ENCODE measurements around the gene TINAG.

TINAG gene, protein sequence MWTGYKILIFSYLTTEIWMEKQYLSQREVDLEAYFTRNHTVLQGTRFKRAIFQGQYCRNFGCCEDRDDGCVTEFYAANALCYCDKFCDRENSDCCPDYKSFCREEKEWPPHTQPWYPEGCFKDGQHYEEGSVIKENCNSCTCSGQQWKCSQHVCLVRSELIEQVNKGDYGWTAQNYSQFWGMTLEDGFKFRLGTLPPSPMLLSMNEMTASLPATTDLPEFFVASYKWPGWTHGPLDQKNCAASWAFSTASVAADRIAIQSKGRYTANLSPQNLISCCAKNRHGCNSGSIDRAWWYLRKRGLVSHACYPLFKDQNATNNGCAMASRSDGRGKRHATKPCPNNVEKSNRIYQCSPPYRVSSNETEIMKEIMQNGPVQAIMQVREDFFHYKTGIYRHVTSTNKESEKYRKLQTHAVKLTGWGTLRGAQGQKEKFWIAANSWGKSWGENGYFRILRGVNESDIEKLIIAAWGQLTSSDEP

DNA sequence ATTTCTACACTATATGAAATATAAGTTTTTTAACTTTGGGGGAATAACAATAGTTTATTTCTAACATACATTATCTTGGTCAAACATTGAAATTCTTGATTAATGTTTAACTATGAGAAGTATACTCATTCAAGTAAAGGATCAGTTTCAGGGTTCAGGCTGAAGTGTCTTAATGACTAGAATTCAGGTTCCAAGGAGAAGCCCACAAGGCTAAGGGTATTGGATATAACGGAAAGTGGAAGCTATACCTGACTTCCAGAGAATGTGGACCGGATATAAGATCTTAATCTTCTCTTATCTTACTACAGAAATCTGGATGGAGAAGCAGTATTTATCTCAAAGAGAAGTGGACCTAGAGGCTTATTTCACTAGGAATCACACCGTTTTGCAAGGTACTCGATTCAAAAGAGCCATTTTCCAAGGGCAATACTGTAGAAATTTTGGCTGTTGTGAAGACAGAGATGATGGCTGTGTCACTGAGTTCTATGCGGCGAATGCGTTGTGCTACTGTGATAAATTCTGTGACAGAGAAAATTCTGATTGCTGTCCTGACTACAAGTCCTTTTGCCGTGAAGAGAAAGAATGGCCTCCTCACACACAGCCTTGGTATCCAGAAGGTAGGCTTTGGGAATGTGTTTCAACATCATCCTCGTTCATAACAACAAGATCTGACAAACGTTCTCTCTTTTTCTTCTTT is at the start of gene TINAG:
TINAG (plus strand) TSS at position 153 of the 697 bp plus-strand sequence; CDS start at position 263, 110 bp downstream.
- DNase-seq: no peak

DNA sequence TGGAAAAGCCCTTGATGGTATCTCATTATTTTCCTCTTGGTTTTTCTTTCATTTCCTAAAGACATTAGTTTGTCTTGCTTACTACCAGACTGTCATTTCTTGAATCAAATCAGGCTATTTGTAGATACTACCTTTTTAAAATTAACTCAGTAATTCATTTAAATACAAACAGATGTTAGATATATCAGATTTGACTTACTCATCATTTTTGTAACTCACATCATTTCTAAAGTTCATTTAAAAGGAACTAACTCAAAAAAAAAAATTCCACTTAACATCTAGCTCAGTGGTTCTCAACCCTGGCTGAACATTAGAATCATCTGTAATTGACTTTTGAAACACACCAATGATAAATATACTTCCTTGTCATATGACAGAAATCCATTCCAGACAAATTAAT is 48.2 kb upstream of the TINAG start:
- DNase-seq: no peak

DNA sequence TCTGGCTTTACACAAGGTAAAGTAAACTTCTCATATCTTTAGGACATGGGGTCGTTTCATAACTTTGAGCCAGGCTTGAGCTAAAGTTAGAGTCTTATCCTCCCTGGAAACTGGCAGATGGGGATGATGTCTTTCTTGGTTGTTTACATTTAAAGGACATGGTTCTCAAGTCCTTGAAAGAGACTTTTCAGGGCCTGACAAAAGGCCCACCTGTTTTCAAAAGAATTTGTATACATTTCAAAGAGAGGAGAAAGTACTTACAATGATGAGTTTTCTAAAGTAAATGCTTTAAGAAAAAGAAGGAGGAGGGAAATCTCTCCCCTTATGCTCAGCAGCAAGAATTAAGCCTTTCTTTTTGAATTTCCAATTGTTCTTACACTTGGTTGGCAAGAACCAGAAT is 45.7 kb upstream of the TINAG start:
- no peak for DNase-seq

DNA sequence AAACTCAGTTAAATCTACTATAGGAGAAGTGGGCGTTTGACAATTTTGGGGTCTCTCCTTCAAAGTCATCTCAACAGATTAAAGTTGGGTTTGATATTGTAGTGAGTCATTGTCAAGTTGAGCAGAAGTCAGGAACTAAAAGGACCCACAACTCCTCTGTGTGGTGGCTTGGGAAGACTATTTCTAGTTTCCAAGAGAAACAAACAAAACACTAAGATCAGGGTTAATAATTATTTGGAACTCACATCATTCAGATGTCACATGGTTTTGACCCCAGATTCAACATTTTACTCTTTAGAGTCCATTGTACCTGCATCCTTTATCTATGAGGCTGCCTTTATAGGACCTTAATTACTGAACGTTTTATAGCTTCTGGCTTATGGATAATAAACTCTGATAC is 45.3 kb upstream of the TINAG start:
- DNase-seq: no peak

DNA sequence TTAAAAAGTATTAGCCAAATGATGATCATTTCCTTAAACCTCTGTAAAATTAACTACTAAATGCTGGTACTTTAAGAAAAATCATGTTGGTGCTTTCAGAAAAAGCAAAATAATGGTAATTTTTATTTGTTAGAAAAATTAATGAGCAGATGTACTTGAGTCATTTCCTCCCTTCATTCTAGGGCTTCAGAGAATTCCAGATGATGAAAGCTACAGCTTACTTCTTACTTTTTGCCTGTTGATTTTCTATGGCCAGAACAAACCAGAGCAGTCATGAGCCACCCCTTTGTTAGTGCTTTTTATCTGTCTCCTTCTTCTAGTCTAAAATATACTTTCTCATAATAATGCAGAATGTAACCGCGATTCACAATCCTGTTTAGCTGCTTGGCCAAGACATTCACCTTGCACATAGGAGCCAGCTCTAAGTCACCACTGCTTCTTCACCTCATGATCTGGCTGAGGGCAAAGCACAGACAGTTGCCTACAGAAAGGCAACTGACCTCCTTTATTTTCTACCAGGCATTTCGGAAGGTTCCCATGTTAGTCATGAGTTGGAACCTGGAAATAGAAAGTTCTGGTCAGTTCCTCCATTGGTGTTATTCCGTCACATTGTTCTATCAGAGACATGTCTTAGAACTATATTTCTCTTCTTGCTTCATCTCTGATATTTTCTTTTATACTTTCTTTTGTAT is 43.5 kb upstream of the TINAG start:
- no peak for DNase-seq

DNA sequence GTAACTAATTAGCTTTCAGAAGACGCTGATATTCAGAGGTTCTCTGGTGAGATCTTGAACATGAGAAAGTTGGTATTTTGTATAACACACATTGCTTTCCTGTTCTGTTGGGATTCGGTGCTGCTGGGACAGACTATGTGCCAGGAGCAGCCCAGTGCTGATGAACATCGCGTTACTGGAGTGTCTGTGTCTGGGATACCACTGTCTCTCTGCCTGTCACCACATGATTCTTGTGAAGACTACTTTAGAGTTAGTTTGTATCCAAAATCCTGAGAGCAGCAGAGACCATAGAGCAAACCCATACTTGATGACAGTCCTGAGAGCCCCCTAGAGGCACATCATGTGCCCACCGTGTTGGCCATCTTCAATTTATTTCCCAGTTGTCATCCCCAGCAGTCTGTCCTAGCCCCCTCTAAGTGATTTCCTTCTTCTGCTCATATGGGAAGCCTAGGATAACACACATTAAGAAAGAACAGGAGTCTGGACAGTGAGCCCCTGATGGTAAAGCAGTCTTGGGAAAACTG is 41.8 kb upstream of the TINAG start:
- DNase-seq: no peak

DNA sequence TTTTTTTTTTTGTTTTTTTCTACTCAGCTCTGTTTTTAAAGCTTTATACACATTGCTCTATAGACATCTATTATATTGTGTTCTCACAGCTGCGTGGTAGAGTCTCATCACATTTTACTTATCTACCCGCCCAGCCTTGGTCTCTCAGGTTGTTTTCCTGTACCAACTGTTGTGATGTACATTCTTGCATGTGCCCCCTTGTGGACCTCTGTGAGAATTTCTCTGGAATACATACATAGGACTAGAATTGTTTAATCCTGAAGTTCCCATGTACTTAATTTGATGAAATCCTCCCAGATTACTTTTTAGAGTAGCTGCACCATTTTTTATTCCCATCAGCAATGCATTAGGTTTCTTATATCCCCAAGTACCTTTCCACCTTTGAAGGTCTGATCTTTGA is 40.4 kb upstream of the TINAG start:
- no peak for DNase-seq

DNA sequence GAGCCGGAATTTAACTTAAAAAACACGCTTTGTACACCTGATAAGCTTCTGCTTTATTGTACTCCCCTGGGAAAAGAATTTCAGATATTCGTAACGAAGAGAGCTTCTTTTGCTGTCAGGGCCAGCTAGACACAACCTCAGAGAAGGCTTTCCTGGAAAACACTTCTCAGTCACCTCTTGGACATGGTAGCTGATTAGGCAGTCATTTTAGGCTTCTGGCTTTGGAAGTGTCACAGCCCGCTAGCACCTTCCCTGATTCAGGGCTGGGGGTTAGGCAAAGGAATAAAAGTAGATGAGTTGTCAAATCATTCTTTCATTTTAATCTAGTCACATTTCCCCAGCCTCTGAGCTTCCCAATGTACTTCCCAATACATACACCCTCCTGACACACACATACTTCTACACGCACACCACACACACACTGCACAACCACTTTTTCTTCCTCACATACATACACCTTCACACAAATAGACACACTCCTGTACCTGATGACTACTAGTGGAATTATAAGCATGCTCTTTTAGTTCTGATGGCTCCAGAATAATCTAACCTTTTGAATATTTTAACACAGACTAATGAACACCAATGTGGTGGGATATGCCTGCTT is 34.9 kb upstream of the TINAG start:
- no peak for DNase-seq

DNA sequence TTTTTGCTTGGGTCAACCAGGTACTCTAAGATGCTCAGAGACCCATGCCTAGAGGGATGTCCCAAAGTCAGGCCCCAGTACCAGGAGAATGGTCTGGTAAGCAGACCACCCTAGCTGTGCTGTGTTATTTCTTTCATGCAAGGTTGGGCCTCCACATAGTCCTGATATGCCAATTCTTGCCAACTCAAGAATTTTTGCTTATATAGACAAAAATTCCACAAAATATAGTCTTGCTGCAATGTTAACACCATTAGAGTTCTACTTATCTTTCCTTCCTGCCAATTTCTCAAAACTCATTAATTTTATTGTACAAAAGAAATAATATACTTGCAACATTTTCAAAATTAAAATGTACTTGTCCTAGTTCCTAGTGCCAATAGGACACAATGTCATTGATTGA is 33.9 kb upstream of the TINAG start:
- DNase-seq: no peak

DNA sequence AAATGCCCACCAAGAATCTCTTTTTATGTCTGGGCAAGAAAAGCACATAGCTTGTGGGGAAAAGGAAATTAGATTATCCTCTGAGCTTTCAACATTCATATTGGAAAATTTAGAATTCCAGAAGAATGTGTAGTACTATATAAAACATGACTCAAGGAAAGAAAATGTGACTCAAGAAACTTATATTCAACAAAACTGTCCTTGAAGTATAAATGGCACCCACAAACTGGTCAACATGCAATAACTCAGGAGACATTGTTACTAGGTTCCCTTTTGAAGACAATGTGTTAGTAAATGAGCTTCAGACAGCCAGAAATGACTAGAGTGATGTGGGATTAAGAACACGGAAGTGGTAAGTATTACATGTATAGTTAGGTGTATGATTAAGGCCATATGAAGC is 26.1 kb upstream of the TINAG start:
- no peak for DNase-seq

DNA sequence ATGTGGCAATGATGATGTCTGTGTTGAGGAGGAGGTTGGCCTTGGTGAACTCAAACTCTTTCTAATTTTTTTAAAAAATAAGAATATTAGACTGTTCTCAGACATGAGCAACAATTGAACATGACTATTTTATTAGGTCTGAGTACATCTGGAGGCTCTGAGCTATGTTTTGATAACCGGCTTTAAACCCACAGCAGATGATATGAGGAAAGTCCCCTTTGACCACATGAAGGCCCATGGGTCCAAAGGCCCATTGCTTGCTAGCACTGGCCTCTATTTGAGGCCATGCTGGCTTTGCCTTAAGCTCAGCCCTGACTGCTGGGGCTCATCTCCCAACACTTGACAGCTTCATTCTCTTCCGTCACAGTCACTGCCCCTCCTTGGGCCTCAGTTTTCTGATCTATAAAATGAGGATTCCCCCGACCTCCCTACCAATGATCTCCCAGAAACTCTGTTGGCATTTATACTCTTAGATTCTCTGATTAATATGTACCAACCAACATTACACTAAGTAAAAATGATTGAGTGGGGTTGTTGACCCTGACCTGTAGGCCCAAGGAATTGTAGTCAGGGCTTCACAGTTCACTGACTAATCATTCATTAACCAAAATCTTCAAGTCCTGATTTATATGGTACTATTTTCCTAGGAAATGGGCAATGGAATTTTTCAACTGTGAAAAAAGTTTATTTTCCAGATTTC is 23.9 kb upstream of the TINAG start:
- DNase-seq: no peak

DNA sequence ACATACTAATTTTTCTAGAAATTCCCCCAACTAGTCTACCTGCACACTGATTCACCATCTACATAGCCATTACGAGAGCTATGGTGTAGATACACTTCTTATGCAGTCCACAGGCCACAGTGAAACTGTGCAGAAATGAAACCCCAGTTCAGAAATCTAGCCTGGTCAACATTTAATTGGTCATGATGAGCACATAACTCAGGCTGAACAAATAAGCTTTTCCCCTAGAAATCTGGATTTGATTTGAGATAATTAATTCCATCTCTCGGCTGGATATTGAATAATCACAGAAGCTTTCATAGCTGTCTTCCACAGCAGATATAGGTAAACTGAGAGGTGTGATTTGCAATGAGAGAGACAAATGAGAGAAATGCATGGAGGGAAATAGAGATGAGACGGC is 22.6 kb upstream of the TINAG start:
- DNase-seq: no peak

DNA sequence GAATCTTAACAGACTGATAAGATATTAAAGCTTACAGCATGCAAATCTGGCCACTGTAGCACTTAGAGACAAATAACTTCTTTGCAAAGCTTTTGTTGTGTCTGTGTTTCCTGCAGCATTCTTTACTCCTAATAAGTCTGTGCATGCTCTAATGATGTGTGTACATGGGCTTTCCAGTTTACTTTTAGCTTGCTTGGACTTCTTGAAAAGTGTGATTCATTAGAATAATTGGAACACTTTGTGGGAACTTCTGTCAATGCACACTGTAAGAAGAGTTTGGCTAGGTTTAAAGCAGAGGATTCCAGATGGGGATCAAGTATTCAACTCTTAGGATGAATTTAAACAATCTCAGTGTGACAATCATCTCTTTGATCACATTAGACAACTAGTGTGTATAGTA is 22.1 kb upstream of the TINAG start:
- no peak for DNase-seq

DNA sequence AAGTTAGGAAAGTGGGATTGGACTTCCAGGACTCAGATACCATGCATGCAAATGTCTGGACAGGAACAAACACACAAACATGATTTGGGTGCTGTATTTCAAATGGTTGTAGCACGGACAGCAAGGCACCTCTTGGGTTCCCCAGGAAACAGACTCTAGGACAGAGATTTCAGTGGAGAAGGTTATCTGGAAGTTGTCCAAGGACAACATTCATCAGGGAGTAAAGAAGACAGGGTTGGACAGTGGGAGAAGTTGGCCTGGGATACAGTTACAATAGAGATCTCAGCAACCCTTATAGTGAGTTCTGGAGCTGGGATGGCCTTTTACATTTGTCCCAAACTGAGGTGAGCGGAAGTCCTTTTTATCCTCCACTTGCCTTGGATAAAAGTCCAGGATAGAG is 19.8 kb upstream of the TINAG start:
- no peak for DNase-seq

DNA sequence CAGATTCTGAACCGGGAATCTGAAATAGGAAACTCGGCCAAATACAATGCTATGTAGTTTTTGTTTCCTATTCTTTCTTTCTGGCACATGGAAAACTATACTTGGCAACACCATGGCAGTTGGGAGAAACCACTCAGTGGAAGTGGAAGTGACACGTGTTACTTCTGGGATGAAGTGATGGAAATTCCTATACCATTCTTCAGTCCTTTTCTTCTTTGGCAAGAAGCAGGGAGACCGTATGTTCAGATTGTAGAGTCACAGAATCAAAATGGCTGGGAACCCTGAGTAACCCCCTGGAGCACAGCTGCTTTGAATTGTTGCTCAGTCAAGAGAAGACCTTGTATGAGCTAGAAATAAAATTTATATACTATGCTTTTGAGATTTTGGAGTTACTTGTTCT is 18.8 kb upstream of the TINAG start:
- no peak for DNase-seq

DNA sequence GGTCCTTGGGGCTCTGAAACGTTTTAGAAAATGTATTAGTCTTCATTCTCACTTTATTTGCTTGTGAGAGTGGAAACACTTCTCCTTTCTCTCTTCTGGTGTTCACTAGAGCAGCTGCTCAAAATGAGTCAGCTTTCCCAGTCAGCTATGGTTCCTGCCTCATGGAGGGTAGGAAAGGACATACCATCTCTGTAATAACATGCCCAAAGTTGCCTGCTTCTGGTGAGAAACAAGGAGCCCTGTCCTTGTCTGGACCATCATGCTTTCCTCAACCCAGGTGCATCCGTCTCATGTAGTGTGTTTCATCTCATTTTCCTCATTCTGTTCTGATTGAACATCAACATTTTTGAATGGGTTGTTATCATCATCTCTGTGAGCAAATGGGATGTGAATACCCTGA is 17.1 kb upstream of the TINAG start:
- DNase-seq: no peak

DNA sequence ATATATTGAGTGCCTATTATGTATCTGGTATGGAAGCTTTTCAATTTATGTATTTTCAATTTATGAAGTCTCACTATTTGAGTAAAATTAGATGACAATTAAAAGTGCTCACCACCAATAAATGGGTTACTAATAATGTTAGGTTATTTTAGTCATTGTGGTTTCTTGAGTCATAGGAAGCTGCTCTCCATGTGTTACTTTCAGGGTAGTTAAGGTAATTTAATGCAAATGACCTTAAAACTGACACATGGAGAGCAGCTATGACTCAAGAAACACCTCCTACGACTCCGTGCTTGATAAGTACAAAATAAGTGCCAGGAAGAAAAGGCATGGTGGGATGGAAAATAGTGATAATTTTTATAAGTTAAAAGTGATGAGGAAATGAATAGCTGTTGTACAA is 16.5 kb upstream of the TINAG start:
- no peak for DNase-seq

DNA sequence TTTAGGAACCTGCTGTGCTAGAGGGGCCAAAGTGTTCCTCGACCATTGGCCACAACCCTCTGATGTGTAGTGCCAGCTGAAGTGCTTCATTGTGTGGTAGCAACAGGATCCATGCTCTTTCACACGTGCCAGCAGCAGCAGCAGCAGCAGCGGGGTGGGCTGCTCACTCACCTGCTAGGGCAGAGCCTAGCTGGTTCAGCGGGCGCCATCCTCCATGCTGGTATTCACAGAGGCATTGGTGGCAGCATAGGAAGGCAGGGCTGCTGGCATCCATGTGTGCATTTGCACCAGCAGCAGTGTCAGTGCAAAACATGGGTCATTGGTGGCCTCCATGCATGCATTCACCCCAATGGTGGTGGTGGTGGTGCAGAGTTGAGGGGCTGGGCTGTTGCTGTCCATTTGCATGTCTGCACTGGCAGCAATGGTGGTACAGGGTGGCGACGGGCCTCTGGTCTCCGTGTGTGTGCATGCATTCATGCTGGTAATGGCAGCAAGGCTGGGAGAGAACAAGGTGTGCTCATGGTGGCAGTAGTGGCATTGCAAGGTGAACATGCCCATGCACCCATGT is 13.2 kb upstream of the TINAG start:
- DNase-seq: no peak

DNA sequence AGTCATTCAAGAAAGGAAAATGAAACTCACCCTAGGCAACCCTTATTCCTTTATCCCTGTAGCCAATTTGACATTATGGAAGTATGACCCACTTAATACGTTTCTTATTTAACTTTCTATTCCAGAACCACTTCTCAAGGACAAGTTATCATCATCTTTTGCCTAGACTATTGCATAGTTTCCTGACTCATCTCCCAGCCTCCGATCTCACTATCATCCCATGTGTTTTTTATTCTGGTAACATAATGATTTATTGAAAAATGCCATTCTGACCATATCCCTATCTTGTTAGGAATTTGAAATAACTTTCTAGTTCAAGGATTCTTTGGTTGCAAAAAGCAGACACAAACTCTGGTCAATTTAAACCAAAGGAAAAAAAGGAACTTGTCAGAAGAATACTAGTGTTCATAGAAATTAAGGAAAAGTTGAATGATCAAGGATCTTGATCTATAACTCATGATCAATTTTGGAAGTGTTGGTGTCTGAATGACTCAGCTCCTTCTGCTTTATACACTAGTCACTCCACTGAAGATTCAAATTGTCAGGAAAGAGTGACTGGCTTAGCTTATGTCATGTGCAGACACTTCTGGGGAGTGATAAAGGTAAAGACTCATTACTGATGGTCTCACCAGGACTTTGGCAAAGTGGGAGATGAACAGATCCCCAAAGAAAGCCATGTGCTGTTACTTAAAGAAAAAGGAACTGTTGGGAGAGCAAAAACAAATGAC is 8.5 kb upstream of the TINAG start:
- no peak for DNase-seq

DNA sequence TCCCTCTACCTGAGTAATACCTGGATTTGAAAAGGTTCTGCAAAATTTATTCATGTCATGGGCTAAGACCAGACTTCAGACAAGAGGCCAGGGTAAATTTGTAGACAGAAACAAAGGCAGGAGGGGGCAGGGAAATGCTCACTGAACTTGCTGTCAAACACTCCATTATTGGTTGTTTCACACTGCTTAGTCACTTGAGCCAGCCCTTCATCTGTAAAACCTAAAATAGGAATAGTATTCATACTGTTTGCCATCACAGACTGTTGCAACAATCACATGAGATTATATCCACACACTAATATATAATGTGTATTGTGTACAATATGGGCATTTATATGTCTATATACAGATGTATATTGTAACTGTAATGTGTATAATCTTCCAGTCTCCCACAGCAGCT is 6.5 kb upstream of the TINAG start:
- no peak for DNase-seq

DNA sequence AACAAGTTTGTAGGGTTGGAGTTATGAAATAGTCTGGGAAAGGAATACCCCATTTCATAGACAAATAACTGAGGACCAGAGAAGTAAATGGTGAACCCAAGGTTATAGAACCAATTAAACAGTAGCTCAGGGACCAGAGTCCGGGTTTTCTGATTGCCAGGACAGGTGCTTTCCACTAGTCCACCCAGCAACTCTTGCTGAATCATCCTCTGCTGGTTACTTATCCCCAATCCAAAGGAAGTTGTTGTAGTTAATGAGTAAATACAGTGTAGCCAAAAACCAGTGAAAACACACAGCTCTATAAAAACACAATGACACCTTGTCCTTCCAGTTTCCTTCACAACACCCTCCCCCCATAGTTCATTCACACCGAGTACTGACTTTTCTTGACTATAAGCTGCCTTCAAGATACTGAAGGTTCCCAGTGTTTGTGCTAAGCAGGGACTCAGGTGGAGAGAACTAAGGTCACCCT is 766 bp upstream of the TINAG start:
- DNase-seq: no peak

DNA sequence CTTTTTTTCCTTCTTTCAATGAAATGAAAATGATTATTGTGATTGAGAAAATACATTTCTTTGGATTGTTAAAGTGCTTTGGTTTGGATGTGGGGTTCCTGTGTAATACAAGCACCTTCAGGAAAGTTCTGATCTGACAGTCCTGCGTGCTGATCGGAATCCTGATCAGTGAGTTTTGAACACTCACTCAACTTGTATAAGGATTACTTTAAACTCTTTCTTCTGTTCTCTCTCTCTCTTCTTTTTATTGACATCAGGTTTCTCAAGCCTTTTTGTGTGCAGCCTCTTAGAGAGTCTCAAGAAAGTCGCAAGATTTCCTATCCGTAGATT is 710 bp downstream of the TINAG start:
- DNase-seq: no peak
